HG02885 (cell line): ENCODE data around the gene MAP4K2.

Experiments used
- ATAC-seq: cut with Tn5 transposase; IDR thresholded peaks from one replicate; pipeline ENCODE4 v1.9.1; 2021; ENCODE audit warnings: mild to moderate bottlenecking; ENCODE audit not compliant: unreplicated experiment, poor library complexity

MAP4K2 gene

DNA sequence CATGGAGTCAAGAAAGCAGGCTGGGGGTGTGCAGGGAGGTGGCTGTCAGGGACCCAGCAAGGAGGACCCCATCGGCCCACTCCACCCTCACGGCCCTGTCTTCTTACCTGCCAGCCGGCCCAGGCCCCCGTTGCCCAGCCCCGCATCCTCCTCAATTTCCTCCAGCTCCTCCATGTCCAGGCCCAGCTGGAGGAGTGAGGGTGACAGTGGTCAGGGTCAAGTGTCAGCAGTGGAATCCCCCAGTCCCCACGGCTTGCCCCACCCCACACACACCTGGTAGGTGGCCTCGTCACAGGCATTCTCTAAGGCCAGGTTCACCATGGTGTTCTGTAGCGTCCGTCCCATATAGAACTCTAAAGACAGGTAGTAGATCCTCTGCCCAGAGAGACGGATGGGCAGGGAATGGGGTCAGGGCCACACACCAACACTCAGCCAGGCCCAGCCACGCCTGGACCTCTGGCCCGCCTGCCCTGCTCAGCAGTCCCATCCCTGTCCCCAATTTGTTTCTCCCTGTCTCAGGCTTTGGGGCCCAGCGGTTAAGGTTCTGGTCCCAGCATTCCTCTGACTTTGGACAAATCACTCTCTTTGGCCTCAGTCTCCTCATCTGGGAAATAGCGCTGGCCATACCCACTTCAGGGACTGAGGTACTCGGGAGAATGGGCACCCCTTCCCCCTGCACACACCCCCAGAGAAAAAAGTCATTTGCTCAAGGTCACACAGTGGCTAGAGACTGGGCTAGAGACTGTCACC lies 44.5 kb downstream of the MAP4K2 start:
- ATAC-seq: no peak

DNA sequence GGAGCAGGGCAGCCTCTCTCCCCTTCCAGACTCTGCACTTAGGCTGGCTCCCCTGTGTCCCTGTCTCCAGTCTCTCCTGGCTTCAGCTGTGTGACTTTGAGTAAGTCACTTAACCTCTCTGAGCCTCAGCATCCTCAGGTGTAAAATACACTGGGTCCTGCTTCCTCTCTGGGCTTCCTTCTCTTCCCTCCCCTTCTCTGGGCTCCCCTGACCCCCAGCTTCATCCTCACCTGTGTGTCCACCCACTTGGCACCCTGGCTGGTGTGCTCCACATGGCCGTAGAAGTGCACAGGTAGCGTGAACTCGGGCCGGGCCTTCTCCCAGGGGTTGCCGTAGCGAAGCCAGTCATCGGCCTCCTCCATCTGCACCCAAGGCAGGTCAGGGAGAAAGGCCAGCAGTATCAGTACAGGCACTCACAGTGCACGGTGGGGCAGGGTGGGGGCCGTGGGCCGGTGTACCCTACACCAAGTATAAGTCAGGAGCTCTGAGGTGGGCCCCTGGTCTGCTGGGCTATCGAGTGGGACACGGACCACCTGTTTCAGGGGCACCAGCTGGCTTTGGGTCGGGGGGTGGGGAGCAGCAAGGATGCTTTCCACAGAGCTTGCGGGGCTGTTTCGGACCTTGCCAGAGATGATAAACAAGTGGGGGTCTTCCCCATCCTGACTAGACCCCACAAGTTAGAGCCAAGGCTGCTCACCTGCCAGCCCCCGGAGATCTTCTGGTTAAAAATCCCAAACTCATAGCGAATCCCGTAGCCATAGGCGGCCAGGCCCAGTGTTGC lies 45.3 kb downstream of the MAP4K2 start:
- ATAC-seq: no peak

DNA sequence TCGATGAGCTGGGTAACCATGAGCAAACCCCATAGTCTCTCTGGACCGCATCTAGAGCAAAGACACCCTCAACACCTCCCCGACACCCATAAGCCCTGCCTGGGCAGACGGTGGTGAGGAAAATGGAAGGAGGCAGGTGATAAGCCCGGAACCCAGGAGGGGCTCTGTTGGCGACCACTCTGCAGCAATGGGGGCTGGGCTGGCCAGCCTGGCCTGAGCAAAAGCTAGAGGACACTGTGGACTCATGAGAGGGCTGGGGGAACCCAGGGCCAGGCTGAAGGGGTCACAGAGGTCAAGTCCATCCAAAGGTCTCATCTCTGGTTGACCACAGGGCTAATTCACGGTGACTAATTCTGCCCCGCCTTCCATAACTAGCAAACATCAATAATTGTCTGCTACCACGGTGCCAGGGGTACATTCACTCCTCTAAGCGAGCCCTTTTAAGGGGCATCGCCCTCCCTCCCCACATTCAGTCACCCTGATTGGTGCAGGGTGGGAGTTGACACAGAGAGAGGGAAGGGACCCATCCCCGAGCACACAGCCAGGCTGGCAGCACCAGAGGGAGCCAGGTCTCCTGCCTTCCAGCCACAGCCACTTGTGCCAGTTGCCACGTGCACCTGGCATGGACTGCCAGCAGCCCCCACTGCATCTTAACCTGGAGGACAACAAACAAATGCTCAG lies 47.2 kb downstream of the MAP4K2 start:
- ATAC-seq: no peak

DNA sequence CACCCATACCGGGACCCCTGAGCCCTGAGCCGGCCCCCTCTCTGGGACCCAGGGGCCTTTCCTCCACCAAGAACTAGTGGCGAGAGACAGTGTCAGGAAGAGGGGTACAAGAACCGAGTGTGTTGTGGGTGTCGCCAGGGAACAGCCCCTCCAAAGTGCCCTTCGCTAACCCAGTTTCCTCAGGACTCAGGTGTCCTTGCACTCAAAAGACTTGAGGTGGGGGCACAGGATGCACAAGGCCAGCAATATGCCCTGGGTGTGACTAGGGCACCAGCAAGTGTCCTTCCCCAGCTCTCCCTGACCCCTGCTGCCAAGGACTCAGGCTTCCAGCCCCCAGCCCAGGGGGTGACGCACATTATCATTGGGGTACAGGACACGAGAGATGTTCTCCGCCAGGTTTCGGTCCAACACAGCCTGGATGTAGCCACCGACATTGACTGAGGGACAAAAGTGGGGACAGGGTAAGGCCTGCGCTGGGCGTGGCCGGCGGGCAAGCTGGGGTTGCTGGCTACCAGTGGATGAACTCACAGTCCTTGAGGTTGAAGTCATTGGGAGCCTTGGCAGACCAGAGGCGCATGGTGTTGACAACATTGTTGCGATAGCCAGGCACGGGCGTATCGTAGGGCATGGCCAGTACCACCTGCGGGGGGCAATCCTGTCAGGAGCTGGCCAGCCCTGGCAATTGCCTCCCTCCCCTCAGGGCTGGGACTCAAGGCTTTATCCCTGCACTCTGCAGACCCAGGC lies 47.9 kb downstream of the MAP4K2 start:
- no peak for ATAC-seq

DNA sequence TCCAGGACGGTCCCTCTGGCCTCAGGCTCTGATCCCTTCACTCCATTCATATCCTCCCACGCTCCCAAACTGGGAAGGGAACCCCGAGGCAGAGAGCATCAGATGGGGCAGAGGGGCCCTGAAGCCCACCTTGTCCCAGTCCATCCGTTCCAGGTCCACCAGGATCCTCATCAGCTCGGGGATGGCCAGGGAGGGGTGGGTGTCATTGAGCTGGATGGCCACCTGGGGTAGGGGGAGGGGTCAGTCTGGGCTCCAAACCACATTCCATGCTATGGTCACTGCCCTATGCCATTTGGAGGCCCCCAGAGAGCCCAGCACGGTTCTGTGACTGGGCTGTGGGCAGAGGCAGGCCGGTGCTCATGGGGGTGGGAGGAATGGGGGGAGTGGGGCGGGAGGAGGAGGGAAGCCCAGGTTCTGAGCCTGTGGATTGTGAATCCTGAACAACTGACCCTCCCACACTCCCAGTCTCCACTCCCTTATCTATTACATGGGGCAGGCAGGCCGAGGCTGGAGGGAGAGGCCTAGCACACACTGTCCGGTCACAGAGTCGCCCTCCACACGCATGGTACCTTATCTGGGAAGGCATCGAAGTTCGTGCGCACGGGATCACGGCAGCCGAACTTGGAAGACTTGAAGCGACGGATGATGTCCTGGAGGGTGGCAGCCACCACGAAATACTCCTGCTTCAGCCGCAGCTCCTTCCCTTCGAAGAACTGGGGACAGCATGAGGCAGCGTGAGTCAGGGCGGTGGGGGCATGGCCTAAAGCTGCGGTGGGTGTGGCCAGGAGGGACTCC lies 48.7 kb downstream of the MAP4K2 start:
- no peak for ATAC-seq

DNA sequence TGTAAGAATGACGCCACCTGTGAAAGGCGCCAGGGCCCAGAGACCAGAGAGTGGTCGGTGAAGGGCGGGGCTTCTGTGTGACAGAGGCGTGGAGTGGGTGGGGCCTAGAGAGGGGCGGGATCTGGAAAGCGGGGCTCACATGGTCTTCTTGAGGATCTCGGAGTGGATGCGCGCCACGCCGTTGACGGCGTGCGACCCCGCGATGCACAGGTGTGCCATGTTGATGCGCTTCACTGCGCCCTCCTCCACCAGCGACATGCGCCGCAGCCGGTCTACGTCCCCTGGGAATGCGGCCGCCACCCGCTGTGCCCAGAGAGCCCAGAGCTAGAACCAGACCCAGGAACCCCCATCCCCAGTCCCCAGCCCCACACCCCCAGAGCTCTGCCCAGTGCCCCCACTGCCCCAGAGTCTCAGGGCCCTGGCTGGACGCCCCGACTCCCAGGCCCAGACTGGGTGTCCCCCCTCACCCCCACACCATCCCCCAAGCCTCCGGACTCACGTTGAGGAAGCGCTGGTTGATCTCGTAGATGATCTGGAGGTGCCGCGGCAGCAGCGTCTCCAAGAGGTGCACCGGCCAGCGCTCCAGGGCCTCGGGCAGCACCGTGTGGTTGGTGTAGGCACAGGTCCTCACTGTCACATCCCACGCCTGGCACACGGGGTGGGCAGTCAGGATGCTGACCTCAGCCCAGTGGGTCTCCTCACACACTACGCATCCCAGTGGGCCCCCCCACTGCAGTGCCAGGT lies 49.5 kb downstream of the MAP4K2 start:
- ATAC-seq: no peak

DNA sequence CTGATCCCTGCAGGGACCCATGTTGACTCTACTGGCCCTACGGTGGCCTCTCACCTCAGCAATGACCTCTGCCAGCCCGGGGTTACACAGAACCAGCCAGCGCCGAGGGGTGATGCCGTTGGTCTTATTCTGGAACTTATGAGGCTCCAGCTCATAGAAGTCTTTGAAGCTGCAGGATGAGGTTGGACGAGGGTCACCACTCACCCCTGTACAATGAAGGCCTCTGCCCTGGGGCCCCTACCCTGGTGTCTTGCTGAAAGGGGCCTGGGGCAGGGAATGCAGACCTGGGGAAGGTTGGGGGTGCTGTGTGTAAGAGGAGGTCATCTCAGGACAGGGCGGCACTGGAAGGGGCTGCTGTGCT lies 50.0 kb downstream of the MAP4K2 start:
- ATAC-seq: no peak

DNA sequence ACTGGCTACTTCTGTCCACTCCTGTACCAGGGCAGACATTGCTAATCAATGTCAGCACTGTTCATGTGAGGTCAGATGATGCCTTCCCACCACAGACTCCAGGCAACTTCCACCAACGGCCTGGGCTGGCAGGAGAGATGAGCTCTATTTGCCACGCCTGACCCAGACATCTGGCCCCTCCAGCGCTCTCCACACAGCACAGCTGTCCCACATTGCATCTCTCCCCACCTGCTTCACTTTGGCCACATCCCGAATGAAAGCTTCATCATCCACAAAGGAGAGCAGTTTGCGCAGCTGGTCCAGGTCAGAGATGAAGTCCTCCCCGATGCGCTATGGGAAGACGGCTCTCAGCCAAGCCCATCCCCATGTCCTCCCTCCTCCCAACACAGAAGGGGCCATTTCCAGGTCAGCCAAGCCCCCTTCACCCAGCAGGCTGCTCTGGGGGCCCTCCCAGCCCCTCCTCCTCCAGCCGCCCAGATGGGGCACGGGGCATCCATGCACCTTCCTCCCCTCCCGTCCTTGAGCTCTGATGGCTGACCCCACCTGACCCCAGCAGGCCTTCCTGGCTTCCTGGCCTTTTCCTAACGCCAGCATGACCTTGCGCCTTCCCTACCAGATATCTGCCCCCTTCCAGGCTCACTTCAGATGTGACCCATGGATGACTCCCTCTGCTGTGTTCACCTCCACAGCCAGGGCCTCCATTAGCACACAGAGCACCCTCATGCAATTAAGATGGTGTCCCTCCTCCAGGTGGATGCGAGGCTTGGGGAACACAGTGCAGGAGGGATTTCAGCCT lies 50.6 kb downstream of the MAP4K2 start:
- no peak for ATAC-seq

DNA sequence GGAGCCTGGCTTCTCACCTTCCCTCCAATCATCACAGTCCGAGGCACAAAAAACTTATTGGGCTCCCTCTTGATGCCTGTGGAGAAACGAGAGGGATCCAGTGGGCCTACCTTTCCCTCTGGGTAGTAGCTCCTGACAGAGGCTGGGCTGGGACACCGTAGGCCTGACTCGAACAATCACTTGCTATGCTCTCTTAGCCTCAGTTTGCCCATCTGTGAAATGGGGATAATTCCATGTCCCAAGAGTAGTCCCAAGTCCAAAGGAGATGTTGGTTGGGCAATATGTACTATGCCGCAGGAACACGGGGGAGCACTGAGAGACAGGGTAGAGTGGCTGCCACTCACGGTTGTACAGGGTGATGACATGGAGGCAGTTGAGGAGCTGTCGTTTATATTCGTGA lies 51.4 kb downstream of the MAP4K2 start:
- no peak for ATAC-seq

DNA sequence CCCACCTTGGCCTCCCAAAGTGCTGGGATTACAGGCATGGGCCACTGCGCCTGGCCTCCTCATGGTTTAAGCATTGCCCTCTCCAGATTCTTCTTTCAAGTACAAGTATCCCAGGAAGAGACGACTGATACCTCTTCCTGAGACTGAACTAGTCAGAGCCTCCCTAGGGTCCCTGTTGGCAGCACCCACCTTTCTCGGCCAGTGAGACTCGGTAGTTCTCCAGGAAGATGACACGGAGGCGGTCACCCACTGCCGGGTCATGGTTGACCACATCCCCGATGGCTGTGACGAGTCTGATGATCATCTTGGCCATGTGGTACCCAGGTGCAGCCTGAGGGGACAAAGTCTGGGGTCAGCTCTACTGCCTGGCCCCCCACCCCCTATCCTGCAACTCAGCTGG lies 51.9 kb downstream of the MAP4K2 start:
- no peak for ATAC-seq

DNA sequence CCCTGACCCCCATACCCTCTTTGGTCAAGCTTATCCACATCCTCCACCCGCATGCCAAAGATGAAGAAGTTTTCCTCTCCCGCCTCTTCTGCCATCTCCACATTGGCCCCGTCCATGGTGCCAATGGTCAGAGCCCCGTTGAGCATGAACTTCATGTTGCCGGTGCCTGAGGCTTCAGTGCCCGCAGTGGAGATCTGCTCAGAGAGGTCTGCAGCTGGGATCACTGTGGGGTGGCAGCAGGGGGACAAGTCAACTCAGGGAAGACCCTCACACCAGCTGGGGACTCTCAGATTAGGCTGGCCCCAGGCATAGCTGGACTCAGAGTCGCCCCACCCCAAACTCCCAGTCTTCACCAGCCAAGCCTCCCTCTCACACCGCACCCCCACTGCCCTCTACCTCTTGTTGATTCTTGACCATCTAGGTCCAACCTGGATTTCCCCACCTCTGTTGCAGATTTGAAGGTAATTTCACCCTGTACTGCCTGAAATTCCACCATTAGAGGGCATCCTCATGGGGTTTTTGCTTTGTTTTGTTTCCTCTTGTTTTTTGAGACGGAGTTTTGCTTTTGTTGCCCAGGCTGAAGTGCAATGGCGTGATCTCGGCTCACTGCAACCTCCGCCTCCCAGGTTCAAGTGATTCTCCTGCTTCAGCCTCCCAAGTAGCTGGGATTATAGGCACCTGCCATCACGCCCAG lies 52.5 kb downstream of the MAP4K2 start:
- no peak for ATAC-seq

DNA sequence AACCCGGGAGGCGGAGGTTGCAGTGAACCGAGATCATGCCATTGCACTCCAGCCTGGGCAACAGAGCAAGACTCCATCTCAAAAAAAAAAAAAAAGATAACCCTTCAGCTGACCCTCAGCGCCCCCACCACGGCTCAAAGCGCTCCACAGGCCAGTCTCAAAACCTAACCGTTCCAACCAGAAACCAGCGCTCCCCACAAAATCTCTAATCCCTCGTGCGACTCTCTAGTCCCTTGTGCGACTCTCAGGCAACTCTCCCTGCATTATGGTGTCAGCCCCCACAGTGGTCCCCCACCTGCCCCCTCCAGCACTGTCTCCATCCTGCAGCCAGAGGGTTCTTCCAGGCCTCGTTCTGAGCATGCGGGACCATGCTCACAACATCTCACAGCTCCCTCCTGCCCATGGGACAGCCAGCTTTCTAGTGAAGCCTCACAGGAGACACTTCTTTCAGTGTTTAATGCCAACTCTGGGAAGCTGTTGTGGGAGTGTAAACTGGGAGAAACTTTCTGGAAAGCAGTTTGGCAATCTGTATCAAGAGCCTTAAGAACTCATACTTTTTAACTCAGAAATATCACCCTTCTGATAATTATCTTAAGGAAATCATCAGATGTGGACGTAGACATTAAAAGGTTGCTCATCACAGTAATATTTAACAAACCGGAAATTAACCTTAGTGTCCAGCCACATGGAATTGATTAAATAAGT lies 54.9 kb downstream of the MAP4K2 start:
- no peak for ATAC-seq

DNA sequence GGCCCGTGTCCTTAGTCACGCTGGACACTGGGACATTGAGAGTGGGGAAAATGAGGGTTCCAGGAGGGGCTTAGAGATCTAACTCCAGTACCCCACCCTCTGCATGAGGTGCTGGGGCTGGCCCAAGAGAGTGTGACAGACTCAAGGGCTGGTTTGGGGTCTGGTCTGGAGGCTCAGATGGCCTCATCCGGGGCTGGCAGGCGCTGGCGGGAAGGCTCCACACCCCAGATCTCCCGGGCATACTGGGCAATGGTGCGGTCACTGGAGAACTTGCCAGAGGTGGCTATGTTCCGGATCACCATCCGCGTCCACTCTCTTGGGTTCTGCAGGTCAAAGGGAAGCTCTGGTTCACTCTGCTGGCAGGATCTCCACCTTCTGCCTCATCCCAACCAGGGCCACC lies 56.5 kb downstream of the MAP4K2 start:
- no peak for ATAC-seq

DNA sequence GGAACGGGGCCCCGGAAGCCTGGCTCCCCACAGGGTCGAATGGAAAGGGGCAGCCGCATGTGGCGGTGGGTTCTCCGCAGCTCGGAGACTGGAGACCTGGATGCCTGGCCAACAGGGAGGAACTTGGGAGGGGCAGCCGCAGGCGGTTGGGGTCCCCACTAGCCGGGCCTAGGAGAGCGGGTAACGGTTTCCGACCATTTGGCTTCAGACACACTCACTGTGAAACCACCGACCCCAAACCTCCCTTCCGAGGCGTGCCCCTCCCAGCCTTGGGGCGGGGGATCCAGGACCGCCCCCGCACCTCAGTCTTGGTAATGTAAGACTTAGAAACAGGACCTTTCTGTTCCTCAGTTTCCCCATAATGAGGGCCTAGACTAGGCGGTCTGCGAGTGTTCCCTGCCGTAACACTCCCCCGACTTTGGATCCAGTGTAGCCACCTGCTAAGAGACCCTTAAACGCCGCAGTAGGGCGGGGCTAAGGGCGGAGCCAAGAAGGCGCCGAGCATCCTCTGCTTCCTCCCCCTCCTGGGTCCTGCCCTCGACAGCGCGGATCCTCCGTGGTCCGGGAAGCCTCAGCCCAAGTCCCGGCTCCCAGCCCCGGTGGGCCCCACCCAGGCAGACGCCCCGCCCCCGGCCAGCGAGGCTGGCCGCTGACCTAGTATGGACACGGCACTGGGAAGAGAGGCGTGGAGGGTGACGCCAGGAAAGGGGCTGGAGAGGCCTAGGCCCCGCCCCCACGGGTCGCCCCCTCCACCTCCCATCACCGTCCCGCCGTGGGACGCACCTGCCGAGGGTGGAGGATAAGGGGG lies 57.3 kb downstream of the MAP4K2 start:
- ATAC-seq: no peak

DNA sequence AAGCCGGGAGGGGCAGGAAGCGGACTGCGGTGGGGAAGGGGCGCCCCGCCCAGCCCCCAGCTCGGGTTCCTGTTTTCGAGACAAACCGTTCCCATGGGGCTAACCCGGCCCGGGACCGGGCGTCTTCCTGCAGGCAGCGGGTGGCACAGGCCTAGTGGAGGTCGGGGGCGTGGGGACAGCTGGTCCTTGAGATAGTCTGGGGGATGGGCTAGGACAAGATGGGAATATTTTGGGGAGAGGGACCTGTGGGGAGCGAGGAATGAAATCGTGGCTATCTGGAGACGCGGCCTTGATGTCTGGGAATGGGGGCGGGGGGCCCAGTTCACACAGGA lies 57.9 kb downstream of the MAP4K2 start:
- ATAC-seq: no peak

DNA sequence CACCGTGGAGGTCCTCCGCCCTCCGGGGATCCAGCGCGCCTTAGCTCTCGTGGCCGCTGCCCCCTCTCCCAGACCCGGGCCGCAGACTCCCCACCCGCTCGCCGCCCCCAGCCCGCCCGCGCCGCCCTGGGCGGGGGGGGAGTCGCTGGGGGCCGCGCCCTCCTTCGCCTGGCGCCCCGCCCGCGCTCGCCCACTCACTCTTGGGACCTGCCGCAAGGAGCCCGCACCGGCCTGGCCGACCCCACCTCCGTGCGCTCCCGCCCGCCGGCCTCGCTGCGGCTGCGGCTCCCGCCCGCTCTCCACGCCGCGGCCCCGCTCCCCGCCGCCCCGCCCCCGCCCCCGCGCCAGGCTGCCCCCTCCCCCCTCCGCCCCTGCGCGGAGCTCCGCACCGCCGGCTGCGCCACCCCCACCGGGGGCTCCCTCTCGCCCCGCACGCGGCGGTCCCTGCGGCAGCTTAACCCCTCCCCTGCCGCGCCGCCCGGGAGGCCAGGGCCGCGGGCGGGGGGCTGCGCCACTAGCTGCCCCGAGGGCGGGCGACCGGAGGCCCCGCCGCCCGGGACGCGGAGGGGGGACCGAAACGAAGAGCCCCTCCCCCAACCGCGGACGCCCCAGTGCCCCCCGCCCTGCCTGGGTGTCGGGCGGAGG lies 58.3 kb downstream of the MAP4K2 start:
- ATAC-seq: no peak
